ENCODE measurements around the gene COL27A1.

Gene COL27A1

GRCh38 chr9:114227288-114228015, 72.1 kb downstream of the COL27A1 start:
- no peak overlapping the region for H2BK15ac ChIP-seq (replicated peaks; ENCODE audit: low read depth)
- no peaks in the 10 kb centered on the region for H3K36me3 ChIP-seq (ENCODE audit: control insufficient read depth, insufficient read depth, low read length)
- no CpG with 5 or more reads among the region's 16 CpGs for WGBS (ENCODE audit: extremely low coverage, insufficient coverage, low lambda C conversion rate)
- no peaks in the 10 kb centered on the region for H3K27me3 ChIP-seq (ENCODE audit: insufficient read depth, low read length, poor library complexity)
- no peak overlapping the region for H4K8ac ChIP-seq (ENCODE audit: low read depth, low read length)
- no peak overlapping the region for H2AK5ac ChIP-seq (ENCODE audit: low read length)
- no peak overlapping the region for H3K27ac ChIP-seq (ENCODE audit: low read depth, low read length)
- no peaks in the 10 kb centered on the region for H3K79me1 ChIP-seq (ENCODE audit: low read length)
- no peak overlapping the region for H3K23ac ChIP-seq (ENCODE audit: low read length)
- H3K79me2 ChIP-seq (ENCODE audit: control insufficient read depth, insufficient read depth, low read length): no peaks in the 10 kb centered on the region
- no peak overlapping the region for H3K4ac ChIP-seq (ENCODE audit: low read depth, low read length)
- no peak overlapping the region for H2BK120ac ChIP-seq (ENCODE audit: low read depth, low read length)
- H3K56ac ChIP-seq (ENCODE audit: low read length): no peak overlapping the region
- no peak overlapping the region for H3K4me2 ChIP-seq (ENCODE audit: low read length)
- no peak overlapping the region for H3K18ac ChIP-seq (ENCODE audit: low read length)
- no peak overlapping the region for H3K9ac ChIP-seq (ENCODE audit: low read length)
- no peak overlapping the region for H3K4me3 ChIP-seq (ENCODE audit: low read length)
- H2BK5ac ChIP-seq (ENCODE audit: low read length): no peak overlapping the region
- H4K5ac ChIP-seq (ENCODE audit: low read length): no peak overlapping the region
- DNase-seq: no peak
- H3K4me1 ChIP-seq (ENCODE audit: control insufficient read depth, low read depth, low read length): no peaks in the 10 kb centered on the region

GRCh38 chr9:114228016-114228808, 72.9 kb downstream of the COL27A1 start:
- H2BK120ac ChIP-seq (ENCODE audit: low read depth, low read length): no peak overlapping the region
- H2AK5ac ChIP-seq (ENCODE audit: low read length): no peak overlapping the region
- H4K8ac ChIP-seq (ENCODE audit: low read depth, low read length): no peak overlapping the region
- no peak overlapping the region for H3K27ac ChIP-seq (ENCODE audit: low read depth, low read length)
- no peak overlapping the region for H2BK15ac ChIP-seq (replicated peaks; ENCODE audit: low read depth)
- H3K18ac ChIP-seq (ENCODE audit: low read length): no peak overlapping the region
- H3K79me2 ChIP-seq (ENCODE audit: control insufficient read depth, insufficient read depth, low read length): no peaks in the 10 kb centered on the region
- H3K9ac ChIP-seq (ENCODE audit: low read length): no peak overlapping the region
- WGBS (ENCODE audit: extremely low coverage, insufficient coverage, low lambda C conversion rate): no CpG with 5 or more reads among the region's 17 CpGs
- H3K27me3 ChIP-seq (ENCODE audit: insufficient read depth, low read length, poor library complexity): no peaks in the 10 kb centered on the region
- no peaks in the 10 kb centered on the region for H3K79me1 ChIP-seq (ENCODE audit: low read length)
- H3K4me1 ChIP-seq (ENCODE audit: control insufficient read depth, low read depth, low read length): no peaks in the 10 kb centered on the region
- H3K56ac ChIP-seq (ENCODE audit: low read length): no peak overlapping the region
- no peak overlapping the region for H4K5ac ChIP-seq (ENCODE audit: low read length)
- H3K36me3 ChIP-seq (ENCODE audit: control insufficient read depth, insufficient read depth, low read length): no peaks in the 10 kb centered on the region
- no peak overlapping the region for H3K4me2 ChIP-seq (ENCODE audit: low read length)
- H3K4ac ChIP-seq (ENCODE audit: low read depth, low read length): no peak overlapping the region
- no peak overlapping the region for H3K23ac ChIP-seq (ENCODE audit: low read length)
- no peak overlapping the region for H3K4me3 ChIP-seq (ENCODE audit: low read length)
- no peak overlapping the region for H2BK5ac ChIP-seq (ENCODE audit: low read length)
- no peak for DNase-seq

GRCh38 chr9:114229295-114229694, 74.0 kb downstream of the COL27A1 start:
- no peaks in the 10 kb centered on the region for H3K79me2 ChIP-seq (ENCODE audit: control insufficient read depth, insufficient read depth, low read length)
- no peaks in the 10 kb centered on the region for H3K4me1 ChIP-seq (ENCODE audit: control insufficient read depth, low read depth, low read length)
- H3K18ac ChIP-seq (ENCODE audit: low read length): no peak overlapping the region
- H4K5ac ChIP-seq (ENCODE audit: low read length): no peak overlapping the region
- H2AK5ac ChIP-seq (ENCODE audit: low read length): no peak overlapping the region
- no peaks in the 10 kb centered on the region for H3K79me1 ChIP-seq (ENCODE audit: low read length)
- H3K9ac ChIP-seq (ENCODE audit: low read length): no peak overlapping the region
- no CpG with 5 or more reads among the region's 6 CpGs for WGBS (ENCODE audit: extremely low coverage, insufficient coverage, low lambda C conversion rate)
- no peak overlapping the region for H3K27ac ChIP-seq (ENCODE audit: low read depth, low read length)
- DNase-seq: peak; percentile 77
- H2BK5ac ChIP-seq (ENCODE audit: low read length): no peak overlapping the region
- H3K4me3 ChIP-seq (ENCODE audit: low read length): no peak overlapping the region
- no peaks in the 10 kb centered on the region for H3K36me3 ChIP-seq (ENCODE audit: control insufficient read depth, insufficient read depth, low read length)
- H4K8ac ChIP-seq (ENCODE audit: low read depth, low read length): no peak overlapping the region
- no peak overlapping the region for H3K4me2 ChIP-seq (ENCODE audit: low read length)
- no peak overlapping the region for H3K23ac ChIP-seq (ENCODE audit: low read length)
- H3K4ac ChIP-seq (ENCODE audit: low read depth, low read length): no peak overlapping the region
- H2BK120ac ChIP-seq (ENCODE audit: low read depth, low read length): no peak overlapping the region
- H2BK15ac ChIP-seq (replicated peaks; ENCODE audit: low read depth): no peak overlapping the region
- H3K27me3 ChIP-seq (ENCODE audit: insufficient read depth, low read length, poor library complexity): no peaks in the 10 kb centered on the region
- no peak overlapping the region for H3K56ac ChIP-seq (ENCODE audit: low read length)

- H3K9ac ChIP-seq (ENCODE audit: low read length): no peak overlapping the region
- no peaks in the 10 kb centered on the region for H3K27me3 ChIP-seq (ENCODE audit: insufficient read depth, low read length, poor library complexity)
- no peak overlapping the region for H3K23ac ChIP-seq (ENCODE audit: low read length)
- no peak overlapping the region for H2BK15ac ChIP-seq (replicated peaks; ENCODE audit: low read depth)
- no peak overlapping the region for H2BK5ac ChIP-seq (ENCODE audit: low read length)
- no peak overlapping the region for H3K56ac ChIP-seq (ENCODE audit: low read length)
- no CpG with 5 or more reads among the region's 8 CpGs for whole genome bisulfite sequencing (ENCODE audit: extremely low coverage, insufficient coverage, low lambda C conversion rate)
- no peaks in the 10 kb centered on the region for H3K4me1 ChIP-seq (ENCODE audit: control insufficient read depth, low read depth, low read length)
- no peak overlapping the region for H4K5ac ChIP-seq (ENCODE audit: low read length)
- no peaks in the 10 kb centered on the region for H3K36me3 ChIP-seq (ENCODE audit: control insufficient read depth, insufficient read depth, low read length)
- no peak overlapping the region for H3K4me2 ChIP-seq (ENCODE audit: low read length)
- no peak overlapping the region for H3K18ac ChIP-seq (ENCODE audit: low read length)
- no peaks in the 10 kb centered on the region for H3K79me2 ChIP-seq (ENCODE audit: control insufficient read depth, insufficient read depth, low read length)
- no peak overlapping the region for H3K4me3 ChIP-seq (ENCODE audit: low read length)
- no peak overlapping the region for H2AK5ac ChIP-seq (ENCODE audit: low read length)
- H3K27ac ChIP-seq (ENCODE audit: low read depth, low read length): no peak overlapping the region
- DNase-seq: no peak
- no peak overlapping the region for H3K4ac ChIP-seq (ENCODE audit: low read depth, low read length)
- no peak overlapping the region for H2BK120ac ChIP-seq (ENCODE audit: low read depth, low read length)
- no peaks in the 10 kb centered on the region for H3K79me1 ChIP-seq (ENCODE audit: low read length)
- no peak overlapping the region for H4K8ac ChIP-seq (ENCODE audit: low read depth, low read length)
These were observed 74.7 kb downstream of the COL27A1 start for GRCh38 chr9:114230068-114230467.

DNA sequence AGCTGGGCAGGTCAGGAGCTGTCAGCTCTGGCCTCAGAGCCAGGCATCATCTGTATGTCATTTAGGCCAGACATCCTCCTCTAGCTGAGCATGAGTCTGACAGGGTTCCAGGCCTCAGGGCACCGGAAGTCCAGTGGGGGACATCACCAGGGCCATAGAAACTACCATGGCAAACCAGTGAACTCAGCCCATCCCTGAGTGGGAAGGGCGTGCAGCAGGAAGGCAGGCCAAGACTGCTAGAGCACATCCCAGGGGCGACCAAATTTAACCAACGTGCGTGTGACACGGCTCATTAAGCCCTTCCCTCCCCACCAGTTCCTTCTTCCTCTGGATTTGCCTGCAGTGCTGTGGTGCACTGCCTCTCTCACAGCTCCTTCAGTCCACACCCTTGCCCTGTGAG, 75.9 kb downstream of the COL27A1 start:
- H2BK5ac ChIP-seq (ENCODE audit: low read length): no peak overlapping the region
- no peaks in the 10 kb centered on the region for H3K79me1 ChIP-seq (ENCODE audit: low read length)
- H3K4me2 ChIP-seq (ENCODE audit: low read length): no peak overlapping the region
- H3K23ac ChIP-seq (ENCODE audit: low read length): no peak overlapping the region
- H3K27me3 ChIP-seq (ENCODE audit: insufficient read depth, low read length, poor library complexity): no peaks in the 10 kb centered on the region
- no peak overlapping the region for H3K27ac ChIP-seq (ENCODE audit: low read depth, low read length)
- no peak overlapping the region for H3K18ac ChIP-seq (ENCODE audit: low read length)
- H2AK5ac ChIP-seq (ENCODE audit: low read length): no peak overlapping the region
- no peak overlapping the region for H3K4me3 ChIP-seq (ENCODE audit: low read length)
- H3K56ac ChIP-seq (ENCODE audit: low read length): no peak overlapping the region
- H3K4ac ChIP-seq (ENCODE audit: low read depth, low read length): no peak overlapping the region
- no peak overlapping the region for H3K9ac ChIP-seq (ENCODE audit: low read length)
- H2BK120ac ChIP-seq (ENCODE audit: low read depth, low read length): no peak overlapping the region
- no peak overlapping the region for H2BK15ac ChIP-seq (replicated peaks; ENCODE audit: low read depth)
- no peaks in the 10 kb centered on the region for H3K79me2 ChIP-seq (ENCODE audit: control insufficient read depth, insufficient read depth, low read length)
- DNase-seq: no peak
- no peaks in the 10 kb centered on the region for H3K36me3 ChIP-seq (ENCODE audit: control insufficient read depth, insufficient read depth, low read length)
- no CpG with 5 or more reads among the region's 6 CpGs for WGBS (ENCODE audit: extremely low coverage, insufficient coverage, low lambda C conversion rate)
- no peaks in the 10 kb centered on the region for H3K4me1 ChIP-seq (ENCODE audit: control insufficient read depth, low read depth, low read length)
- H4K5ac ChIP-seq (ENCODE audit: low read length): no peak overlapping the region
- no peak overlapping the region for H4K8ac ChIP-seq (ENCODE audit: low read depth, low read length)
